Measurements from ENCODE around the gene NFATC2.

- TF ChIP-seq, protein P1, sequence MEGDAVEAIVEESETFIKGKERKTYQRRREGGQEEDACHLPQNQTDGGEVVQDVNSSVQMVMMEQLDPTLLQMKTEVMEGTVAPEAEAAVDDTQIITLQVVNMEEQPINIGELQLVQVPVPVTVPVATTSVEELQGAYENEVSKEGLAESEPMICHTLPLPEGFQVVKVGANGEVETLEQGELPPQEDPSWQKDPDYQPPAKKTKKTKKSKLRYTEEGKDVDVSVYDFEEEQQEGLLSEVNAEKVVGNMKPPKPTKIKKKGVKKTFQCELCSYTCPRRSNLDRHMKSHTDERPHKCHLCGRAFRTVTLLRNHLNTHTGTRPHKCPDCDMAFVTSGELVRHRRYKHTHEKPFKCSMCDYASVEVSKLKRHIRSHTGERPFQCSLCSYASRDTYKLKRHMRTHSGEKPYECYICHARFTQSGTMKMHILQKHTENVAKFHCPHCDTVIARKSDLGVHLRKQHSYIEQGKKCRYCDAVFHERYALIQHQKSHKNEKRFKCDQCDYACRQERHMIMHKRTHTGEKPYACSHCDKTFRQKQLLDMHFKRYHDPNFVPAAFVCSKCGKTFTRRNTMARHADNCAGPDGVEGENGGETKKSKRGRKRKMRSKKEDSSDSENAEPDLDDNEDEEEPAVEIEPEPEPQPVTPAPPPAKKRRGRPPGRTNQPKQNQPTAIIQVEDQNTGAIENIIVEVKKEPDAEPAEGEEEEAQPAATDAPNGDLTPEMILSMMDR (IDR thresholded peaks at IDR 0.05; ENCODE audit: insufficient read depth, low read depth, low read length): no peak
- TF ChIP-seq EZH2 (IDR thresholded peaks at IDR 0.05; ENCODE audit: insufficient read depth, low read length): no peak
These were observed 49.1 kb downstream of the NFATC2 start for GRCh38 chr20:51493346-51493791.

Data from astrocyte (in vitro differentiated cells and primary cell).